ENCODE measurements around the gene DCAF8L2. TPM values are rescaled to one million over a fixed set of nuclear protein-coding genes. Genes with fewer than 3 reads are reported as not detected.

The DCAF8L2 gene
- polyA plus RNA-seq, 4 donors: not detected

Other genes with a start within 250 kb of the DCAF8L2 start
- gene PPP4R3C, start 127.0 kb upstream of the DCAF8L2 start, polyA plus RNA-seq: not detected
- not detected for gene MAGEB10, start 217.6 kb downstream of the DCAF8L2 start, polyA plus RNA-seq

Measured in small intestine (tissue), 4 donors.